HepG2 (cell line): ENCODE results near the gene CDX2. TPM values are rescaled to one million over a fixed set of nuclear protein-coding genes. Genes with fewer than 3 reads are reported as not detected.

Source experiments
- GATAD1 ChIP-seq: IDR thresholded peaks from 2 replicates; pipeline ENCODE4 v1.6.1; 2016; ENCODE audit warnings: missing genetic modification reagents, missing compliant biosample characterization
- MYNN ChIP-seq: sonication (generic); formaldehyde crosslinking; IDR thresholded peaks from 2 replicates; pipeline ENCODE4 v1.4.0; 2020; ENCODE audit warnings: mild to moderate bottlenecking, low read depth, missing genetic modification reagents
- PHF8 ChIP-seq: sonication (generic); formaldehyde crosslinking; IDR thresholded peaks from 2 replicates; pipeline ENCODE4 v1.5.0; 2020; ENCODE audit warnings: missing genetic modification reagents
- ZFP90 ChIP-seq: sonication (generic); formaldehyde crosslinking; IDR thresholded peaks from 2 replicates; pipeline ENCODE4 v1.8.0; 2022; ENCODE audit warnings: missing genetic modification reagents, mild to moderate bottlenecking, inconsistent platforms, borderline replicate concordance
- ZNF644 ChIP-seq: IDR thresholded peaks from 2 replicates; pipeline ENCODE4 v1.6.1; 2016; ENCODE audit warnings: low read depth
- polyA plus RNA-seq, 8 experiments: library from polyadenylated mRNA; depleted of rRNA in 3 of 8; stranded (reverse) in 7 of 8; unstranded in 1 of 8; fragments of >200 nt; fragmentation: Illumina TruSeq in 4 of 8; extraction: Trizol in 4 of 8; gene quantifications; 2 replicates each; pipeline versions ENCODE4 v1.2.1 to v1.2.3, GENCODE V29; 2011 to 2016; ENCODE audit warnings: low read depth in 4 of 8, missing spikeins in 1 of 8, mixed read lengths in 1 of 8; ENCODE audit not compliant: insufficient read depth in 1 of 8
- total RNA-seq, 5 experiments: library from RNA; depleted of rRNA; stranded (reverse); fragments of >200 nt; fragmentation: Illumina TruSeq; extraction: Trizol; gene quantifications; 2 replicates each; pipeline ENCODE4 v1.2.3, GENCODE V29; 2016; ENCODE audit warnings: low read depth in 1 of 5
- TF ChIP-seq, protein P1 (sequence below): sonication (generic); formaldehyde crosslinking; IDR thresholded peaks from 2 replicates; pipeline ENCODE4 v1.5.1; 2020; ENCODE audit warnings: mild to moderate bottlenecking, missing genetic modification reagents, borderline replicate concordance
- TF ChIP-seq, protein P2 (sequence below): sonication (generic); formaldehyde crosslinking; IDR thresholded peaks from 2 replicates; pipeline ENCODE4 v1.4.0; 2020; ENCODE audit warnings: missing genetic modification reagents, borderline replicate concordance

CDX2 gene
- total and polyA plus RNA-seq, 2 of the 13 experiments (the other 11 are each of a cell fraction or from before 2014, with no cell fraction given) = 0.04 TPM; not detected in 1

DNA sequence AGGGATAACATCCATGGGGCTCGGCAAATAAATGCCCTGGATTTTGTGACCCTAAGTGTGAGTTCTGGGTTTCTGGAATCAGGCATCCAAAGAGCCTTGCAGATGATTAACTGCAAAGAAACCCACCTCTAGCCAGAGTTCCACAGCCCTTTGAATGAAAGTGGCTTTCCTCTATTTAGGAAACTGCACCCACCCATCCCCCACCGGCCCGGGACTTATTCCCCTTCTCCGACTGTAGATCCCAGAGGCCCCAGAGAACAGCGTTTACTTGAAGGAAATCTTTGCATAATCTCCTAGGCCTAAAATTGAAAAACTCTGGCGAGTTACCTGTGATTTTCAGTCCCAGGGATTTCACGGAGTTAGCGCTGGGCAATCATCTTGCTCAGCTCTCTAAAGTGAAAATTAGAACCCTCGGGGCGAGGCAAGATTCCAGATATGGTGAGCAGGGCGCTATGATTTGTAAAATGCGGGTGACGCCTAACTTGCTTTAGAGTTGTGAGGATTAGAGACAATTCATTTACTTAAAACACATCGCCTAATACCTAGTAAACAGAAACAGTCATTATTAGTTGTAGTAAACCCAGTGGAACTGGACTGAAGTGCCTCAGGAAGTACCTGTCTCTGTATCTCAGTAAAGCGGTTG, 10.0 kb upstream of the CDX2 start (continued):
- TF ChIP-seq PHF8 (CRISPR knock-in tag) (no peak), GATAD1 (no peak), ZFP90 (CRISPR knock-in tag) (no peak), MYNN (CRISPR knock-in tag) (no peak), ZNF644 (CRISPR knock-in tag) (no peak)
- TF ChIP-seq, protein P1, sequence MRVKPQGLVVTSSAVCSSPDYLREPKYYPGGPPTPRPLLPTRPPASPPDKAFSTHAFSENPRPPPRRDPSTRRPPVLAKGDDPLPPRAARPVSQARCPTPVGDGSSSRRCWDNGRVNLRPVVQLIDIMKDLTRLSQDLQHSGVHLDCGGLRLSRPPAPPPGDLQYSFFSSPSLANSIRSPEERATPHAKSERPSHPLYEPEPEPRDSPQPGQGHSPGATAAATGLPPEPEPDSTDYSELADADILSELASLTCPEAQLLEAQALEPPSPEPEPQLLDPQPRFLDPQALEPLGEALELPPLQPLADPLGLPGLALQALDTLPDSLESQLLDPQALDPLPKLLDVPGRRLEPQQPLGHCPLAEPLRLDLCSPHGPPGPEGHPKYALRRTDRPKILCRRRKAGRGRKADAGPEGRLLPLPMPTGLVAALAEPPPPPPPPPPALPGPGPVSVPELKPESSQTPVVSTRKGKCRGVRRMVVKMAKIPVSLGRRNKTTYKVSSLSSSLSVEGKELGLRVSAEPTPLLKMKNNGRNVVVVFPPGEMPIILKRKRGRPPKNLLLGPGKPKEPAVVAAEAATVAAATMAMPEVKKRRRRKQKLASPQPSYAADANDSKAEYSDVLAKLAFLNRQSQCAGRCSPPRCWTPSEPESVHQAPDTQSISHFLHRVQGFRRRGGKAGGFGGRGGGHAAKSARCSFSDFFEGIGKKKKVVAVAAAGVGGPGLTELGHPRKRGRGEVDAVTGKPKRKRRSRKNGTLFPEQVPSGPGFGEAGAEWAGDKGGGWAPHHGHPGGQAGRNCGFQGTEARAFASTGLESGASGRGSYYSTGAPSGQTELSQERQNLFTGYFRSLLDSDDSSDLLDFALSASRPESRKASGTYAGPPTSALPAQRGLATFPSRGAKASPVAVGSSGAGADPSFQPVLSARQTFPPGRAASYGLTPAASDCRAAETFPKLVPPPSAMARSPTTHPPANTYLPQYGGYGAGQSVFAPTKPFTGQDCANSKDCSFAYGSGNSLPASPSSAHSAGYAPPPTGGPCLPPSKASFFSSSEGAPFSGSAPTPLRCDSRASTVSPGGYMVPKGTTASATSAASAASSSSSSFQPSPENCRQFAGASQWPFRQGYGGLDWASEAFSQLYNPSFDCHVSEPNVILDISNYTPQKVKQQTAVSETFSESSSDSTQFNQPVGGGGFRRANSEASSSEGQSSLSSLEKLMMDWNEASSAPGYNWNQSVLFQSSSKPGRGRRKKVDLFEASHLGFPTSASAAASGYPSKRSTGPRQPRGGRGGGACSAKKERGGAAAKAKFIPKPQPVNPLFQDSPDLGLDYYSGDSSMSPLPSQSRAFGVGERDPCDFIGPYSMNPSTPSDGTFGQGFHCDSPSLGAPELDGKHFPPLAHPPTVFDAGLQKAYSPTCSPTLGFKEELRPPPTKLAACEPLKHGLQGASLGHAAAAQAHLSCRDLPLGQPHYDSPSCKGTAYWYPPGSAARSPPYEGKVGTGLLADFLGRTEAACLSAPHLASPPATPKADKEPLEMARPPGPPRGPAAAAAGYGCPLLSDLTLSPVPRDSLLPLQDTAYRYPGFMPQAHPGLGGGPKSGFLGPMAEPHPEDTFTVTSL = no peak
- TF ChIP-seq, protein P2, sequence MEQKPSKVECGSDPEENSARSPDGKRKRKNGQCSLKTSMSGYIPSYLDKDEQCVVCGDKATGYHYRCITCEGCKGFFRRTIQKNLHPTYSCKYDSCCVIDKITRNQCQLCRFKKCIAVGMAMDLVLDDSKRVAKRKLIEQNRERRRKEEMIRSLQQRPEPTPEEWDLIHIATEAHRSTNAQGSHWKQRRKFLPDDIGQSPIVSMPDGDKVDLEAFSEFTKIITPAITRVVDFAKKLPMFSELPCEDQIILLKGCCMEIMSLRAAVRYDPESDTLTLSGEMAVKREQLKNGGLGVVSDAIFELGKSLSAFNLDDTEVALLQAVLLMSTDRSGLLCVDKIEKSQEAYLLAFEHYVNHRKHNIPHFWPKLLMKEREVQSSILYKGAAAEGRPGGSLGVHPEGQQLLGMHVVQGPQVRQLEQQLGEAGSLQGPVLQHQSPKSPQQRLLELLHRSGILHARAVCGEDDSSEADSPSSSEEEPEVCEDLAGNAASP (CRISPR knock-in tag) = no peak
